Keratinocyte (primary cell): ENCODE data around the gene CD34.

Experiments
- EZH2 ChIP-seq: IDR thresholded peaks from one replicate; pipeline ENCODE4 v1.6.1; 2012; ENCODE audit warnings: inconsistent platforms, mild to moderate bottlenecking, low read length, moderate library complexity
- TF ChIP-seq, protein P1 (sequence below), 3 experiments: IDR thresholded peaks in 1 of 3; conservative IDR thresholded peaks in 1 of 3; optimal IDR thresholded peaks in 1 of 3; 2 replicates in 2 of 3; 3 replicates in 1 of 3; pipeline versions ENCODE3 to v1.5.1; 2011; ENCODE audit warnings: low read length in 3 of 3, mild to moderate bottlenecking in 3 of 3, moderate library complexity in 2 of 3, control low read depth in 1 of 3, inconsistent platforms in 1 of 3; ENCODE audit not compliant: insufficient read depth in 2 of 3; ENCODE audit errors: extremely low read depth in 1 of 3

DNA sequence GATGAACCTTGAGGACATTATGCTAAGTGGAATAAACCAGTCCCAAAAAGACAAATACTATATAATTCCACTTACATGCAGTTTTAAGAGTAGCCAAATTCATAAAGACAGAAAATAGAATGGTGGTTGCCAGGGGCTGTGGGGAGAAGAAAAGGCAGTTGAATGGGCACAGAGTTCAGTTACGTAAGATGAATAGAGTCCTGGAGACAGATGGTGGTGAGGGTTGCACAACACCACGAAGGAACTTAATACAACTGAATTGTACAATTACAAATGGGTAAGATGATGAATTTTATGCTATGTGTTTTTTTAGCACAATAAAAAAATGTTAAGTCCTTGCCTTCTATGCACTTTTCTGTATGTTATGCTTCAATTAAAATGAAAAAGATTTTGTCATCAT lies 66.6 kb downstream of the CD34 start:
- no peak for TF ChIP-seq EZH2
- TF ChIP-seq, protein P1, sequence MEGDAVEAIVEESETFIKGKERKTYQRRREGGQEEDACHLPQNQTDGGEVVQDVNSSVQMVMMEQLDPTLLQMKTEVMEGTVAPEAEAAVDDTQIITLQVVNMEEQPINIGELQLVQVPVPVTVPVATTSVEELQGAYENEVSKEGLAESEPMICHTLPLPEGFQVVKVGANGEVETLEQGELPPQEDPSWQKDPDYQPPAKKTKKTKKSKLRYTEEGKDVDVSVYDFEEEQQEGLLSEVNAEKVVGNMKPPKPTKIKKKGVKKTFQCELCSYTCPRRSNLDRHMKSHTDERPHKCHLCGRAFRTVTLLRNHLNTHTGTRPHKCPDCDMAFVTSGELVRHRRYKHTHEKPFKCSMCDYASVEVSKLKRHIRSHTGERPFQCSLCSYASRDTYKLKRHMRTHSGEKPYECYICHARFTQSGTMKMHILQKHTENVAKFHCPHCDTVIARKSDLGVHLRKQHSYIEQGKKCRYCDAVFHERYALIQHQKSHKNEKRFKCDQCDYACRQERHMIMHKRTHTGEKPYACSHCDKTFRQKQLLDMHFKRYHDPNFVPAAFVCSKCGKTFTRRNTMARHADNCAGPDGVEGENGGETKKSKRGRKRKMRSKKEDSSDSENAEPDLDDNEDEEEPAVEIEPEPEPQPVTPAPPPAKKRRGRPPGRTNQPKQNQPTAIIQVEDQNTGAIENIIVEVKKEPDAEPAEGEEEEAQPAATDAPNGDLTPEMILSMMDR (optimal IDR thresholded peaks at IDR 0.05 in 1 of 3, IDR thresholded peaks at IDR 0.05 in 1 of 3, conservative IDR thresholded peaks at IDR 0.05 in 1 of 3; ENCODE audit: extremely low read depth in 1 of 3, insufficient read depth in 2 of 3, low read length in 3 of 3) = no peak
